ENCODE data around the gene HIGD1A. TPM values are rescaled to one million over a fixed set of nuclear protein-coding genes. Genes with fewer than 3 reads are reported as not detected.

Gene HIGD1A
- total and polyA plus RNA-seq, 2 of the 4 experiments (the other 2 are of a cell fraction) = 86.6 to 137 TPM

DNA sequence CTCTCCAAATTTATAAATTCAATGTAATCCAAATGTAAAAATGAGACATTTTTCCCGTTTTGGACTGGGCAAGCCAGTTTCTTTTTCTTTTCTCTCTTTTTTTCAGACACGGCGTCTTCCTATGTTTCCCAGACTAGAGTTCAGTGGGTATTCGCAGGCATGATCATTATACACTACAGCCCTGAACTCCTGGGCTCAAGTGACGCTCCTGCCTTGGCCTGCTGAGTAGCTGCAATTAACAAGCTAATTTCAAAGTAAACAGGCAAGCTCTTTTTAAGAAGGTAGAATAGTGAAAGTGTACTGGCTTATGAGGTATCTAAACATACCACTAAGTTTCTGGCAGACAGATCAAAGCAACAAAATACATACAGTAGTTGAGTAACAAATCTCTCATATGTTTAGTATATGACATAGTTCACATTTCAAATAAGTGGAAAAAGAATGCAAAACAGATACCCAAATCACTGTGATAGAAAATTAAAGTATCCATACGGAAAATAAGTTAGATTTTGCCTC is 13.5 kb downstream of the HIGD1A start:
- Histone ChIP-seq H2AK9ac (replicated peaks; ENCODE audit: low read depth, low read length, poor library complexity) (no peak overlapping the region), H3K56ac (ENCODE audit: extremely low read depth, insufficient read depth, low read length) (no peak overlapping the region), H2BK120ac (ENCODE audit: low read depth, low read length) (no peak overlapping the region), H3K79me1 (ENCODE audit: low read depth in 1 of 2, low read length in 2 of 2) (peaks cover 13 to 29% of the 10 kb centered on the region in 2 experiments), H2AK5ac (ENCODE audit: low read depth, low read length) (no peak overlapping the region), H3K9ac (ENCODE audit: low read depth, low read length) (no peak overlapping the region), H3K27me3 (ENCODE audit: control insufficient read depth, insufficient read depth, low read length) (no peaks in the 10 kb centered on the region), H3K9me3 (ENCODE audit: control insufficient read depth, insufficient read depth, low read length) (no peaks in the 10 kb centered on the region), H3K4me2 (ENCODE audit: low read depth, low read length) (no peak overlapping the region), H3K9me1 (ENCODE audit: insufficient read depth, low read length) (no peaks in the 10 kb centered on the region; the same call in 1 of the 2 replicates), H2AFZ (replicated peaks; ENCODE audit: low read length, poor library complexity) (no peak overlapping the region), H3K27ac (ENCODE audit: insufficient read depth, low read length) (no peak overlapping the region), H3K36me3 (ENCODE audit: control insufficient read depth, insufficient read depth, low read length) (peaks cover 12% of the 10 kb centered on the region), H4K91ac (ENCODE audit: insufficient read depth, low read depth, low read length) (no peak overlapping the region), H2BK15ac (ENCODE audit: low read depth, low read length) (no peak overlapping the region), H4K5ac (ENCODE audit: low read depth, low read length) (no peak overlapping the region), H3K18ac (ENCODE audit: low read depth, low read length) (no peak overlapping the region), H3K4ac (ENCODE audit: low read depth, low read length) (no peak overlapping the region), H3K4me3 (ENCODE audit: insufficient read depth, low read depth, low read length) (no peak overlapping the region), H2BK20ac (ENCODE audit: low read depth, low read length) (no peak overlapping the region), H4K8ac (ENCODE audit: low read depth in 2 of 2, low read length in 2 of 2) (no peak overlapping the region), H4K20me1 (ENCODE audit: insufficient read depth, low read length) (no peaks in the 10 kb centered on the region; the same call in 1 of the 2 replicates), H3K4me1 (ENCODE audit: control insufficient read depth, insufficient read depth, low read length) (no peaks in the 10 kb centered on the region; the same call in 1 of the 2 replicates), H2BK5ac (ENCODE audit: low read depth, low read length, poor library complexity, severe bottlenecking) (no peak overlapping the region), H3K23ac (ENCODE audit: low read depth, low read length) (no peak overlapping the region), H3K14ac (replicated peaks; ENCODE audit: low read depth, low read length) (no peak overlapping the region)
- 100% methylated on average over 1 of the region's 6 CpGs; no CpG with 5 or more reads in 1 of the 2 experiments for WGBS, 2 experiments (ENCODE audit: extremely low coverage in 2 of 2, insufficient read length in 1 of 2)
- DNase-seq (no peak), ATAC-seq (ENCODE audit: low read depth) (no peak)
- BruUV-seq (replicated peaks) = no TSS peak
- dilution Hi-C loops (cut with HindIII; ENCODE audit: low sequenced_read_pairs, unreplicated experiment) (no loop called here), intact Hi-C loops (cut with micrococcal nuclease) (no loop called here), in situ Hi-C loops (cut with MboI; ENCODE audit: low sequenced_read_pairs) (no loop called here)
- POLR2A ChIA-PET (ENCODE audit: unreplicated experiment) = no interaction called here
- CTCF ChIA-PET = no interaction called here
- TF ChIP-seq MAFK (IDR thresholded peaks at IDR 0.05; ENCODE audit: low read depth, low read length) (no peak), MAZ (IDR thresholded peaks at IDR 0.05; ENCODE audit: borderline replicate concordance, low read depth, low read length) (no peak), SMC3 (IDR thresholded peaks at IDR 0.05; ENCODE audit: low read depth, low read length) (no peak), CHD1 (IDR thresholded peaks at IDR 0.05; ENCODE audit: low read depth, low read length) (no peak), MXI1 (IDR thresholded peaks at IDR 0.05; ENCODE audit: borderline replicate concordance, low read depth, low read length) (no peak), FOS (IDR thresholded peaks at IDR 0.05; ENCODE audit: low read depth, low read length) (no peak), BHLHE40 (IDR thresholded peaks at IDR 0.05; ENCODE audit: low read depth, low read length) (no peak), CTCF (conservative IDR thresholded peaks at IDR 0.05; ENCODE audit: low read depth, low read length) (no peak), USF2 (IDR thresholded peaks at IDR 0.05; ENCODE audit: low read depth, low read length) (no peak), CEBPB (IDR thresholded peaks at IDR 0.05; ENCODE audit: low read depth, low read length) (no peak), RFX5 (IDR thresholded peaks at IDR 0.05; ENCODE audit: low read depth, low read length) (no peak), RAD21 (IDR thresholded peaks at IDR 0.05; ENCODE audit: low read length) (no peak), RCOR1 (IDR thresholded peaks at IDR 0.05; ENCODE audit: insufficient replicate concordance, low read length) (no peak), POLR2A (IDR thresholded peaks at IDR 0.05; ENCODE audit: low read depth, low read length) (no peak), NFE2L2 (IDR thresholded peaks at IDR 0.05; ENCODE audit: low read depth, low read length) (no peak)
- TF ChIP-seq, protein P1, sequence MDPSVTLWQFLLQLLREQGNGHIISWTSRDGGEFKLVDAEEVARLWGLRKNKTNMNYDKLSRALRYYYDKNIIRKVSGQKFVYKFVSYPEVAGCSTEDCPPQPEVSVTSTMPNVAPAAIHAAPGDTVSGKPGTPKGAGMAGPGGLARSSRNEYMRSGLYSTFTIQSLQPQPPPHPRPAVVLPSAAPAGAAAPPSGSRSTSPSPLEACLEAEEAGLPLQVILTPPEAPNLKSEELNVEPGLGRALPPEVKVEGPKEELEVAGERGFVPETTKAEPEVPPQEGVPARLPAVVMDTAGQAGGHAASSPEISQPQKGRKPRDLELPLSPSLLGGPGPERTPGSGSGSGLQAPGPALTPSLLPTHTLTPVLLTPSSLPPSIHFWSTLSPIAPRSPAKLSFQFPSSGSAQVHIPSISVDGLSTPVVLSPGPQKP (IDR thresholded peaks at IDR 0.05; ENCODE audit: borderline replicate concordance, low read depth, low read length) = no peak

Data from IMR-90 (cell line).